Activated T-helper 9 cell treated with anti-CD3 and anti-CD28 coated beads, Interleukin-2, amount 50 U/mL, for 16 hours (primary cell): ENCODE measurements around the gene TAS2R43.
"Not testable (repeated sequence)": the region's sequence is repeated elsewhere in the genome, so short reads cannot be mapped to it uniquely, and the experiment has no call there.

ENCODE experiments used
- DNase-seq: peaks from one replicate; pipeline ENCODE4 v3.0.0-alpha.2; 2020; ENCODE audit warnings: low read depth

Gene TAS2R43

GRCh38 chr12:11059784-11060183, 32.3 kb downstream of the TAS2R43 start:
- DNase-seq, result no peak

DNA sequence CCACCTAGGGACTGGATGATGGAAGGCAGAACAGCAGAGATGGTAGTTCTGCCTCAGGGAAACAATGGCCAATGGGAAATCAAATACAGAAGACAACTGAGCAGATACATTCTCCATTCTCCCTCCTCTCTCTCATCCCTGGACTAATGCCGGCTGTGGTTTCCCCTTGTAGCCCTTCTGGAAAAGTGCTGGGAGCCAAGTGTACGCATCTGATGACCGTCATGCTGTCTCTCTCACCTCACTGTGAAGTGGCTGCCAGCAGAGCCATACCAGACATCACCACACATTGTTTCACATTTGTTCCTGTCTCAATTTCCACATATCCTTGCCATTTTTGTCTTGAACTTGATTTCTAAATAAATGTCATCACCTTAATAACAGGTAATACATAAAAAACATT, 33.1 kb downstream of the TAS2R43 start:
- DNase-seq, result no peak

GRCh38 chr12:11055306-11055705, 36.8 kb downstream of the TAS2R43 start:
- DNase-seq, result no peak

- DNase-seq, result not testable (repeated sequence)
Observed at GRCh38 chr12:11049806-11050531, 42.1 kb downstream of the TAS2R43 start.

DNA sequence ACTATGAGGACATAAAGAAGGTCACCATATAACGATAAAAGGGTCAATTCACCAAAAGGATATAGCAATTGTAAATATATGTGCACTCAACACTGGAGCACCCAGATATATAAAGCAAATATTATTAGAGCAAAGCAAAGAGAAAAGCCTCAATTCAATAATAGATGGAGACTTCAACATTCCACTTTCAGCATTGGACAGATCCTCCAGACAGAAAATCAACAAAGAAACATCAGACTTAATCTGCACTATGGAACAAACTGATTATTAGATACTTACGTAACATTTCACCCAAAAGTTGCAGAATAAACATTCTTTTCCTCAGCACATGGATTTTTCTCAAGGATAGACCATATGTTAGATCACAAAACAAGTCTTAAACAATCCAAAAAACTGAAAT, 50.7 kb downstream of the TAS2R43 start:
- not testable (repeated sequence) for DNase-seq
